ENCODE measurements around the gene MMD2. TPM values are rescaled to one million over a fixed set of nuclear protein-coding genes. Genes with fewer than 3 reads are reported as not detected.

The MMD2 gene
- polyA plus RNA-seq, 1 donor from 2014 or later, result 0.40 TPM

DNA sequence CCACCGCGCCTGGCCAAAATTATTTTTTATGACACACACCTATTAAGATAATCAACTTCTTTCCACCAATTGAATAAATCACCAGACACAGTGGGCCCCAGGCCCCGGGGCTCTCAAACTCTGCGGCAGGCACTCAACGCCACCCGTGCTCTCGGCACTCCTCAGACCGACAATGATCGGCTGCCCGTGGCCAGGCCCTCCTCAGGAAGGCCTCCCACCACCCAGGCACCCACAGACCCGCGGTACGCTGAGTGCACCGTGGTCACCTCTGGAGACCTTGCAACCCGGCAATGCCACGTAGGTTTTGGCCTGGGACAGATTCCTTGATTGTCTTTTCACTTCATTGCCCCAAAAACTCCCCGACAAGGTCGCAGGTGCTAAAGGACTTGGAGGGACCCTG, 82.4 kb downstream of the MMD2 start:
- no peak for TF ChIP-seq EZH2 (IDR thresholded peaks at IDR 0.05; ENCODE audit: borderline replicate concordance, insufficient read depth, low read length, poor library complexity, severe bottlenecking)
- TF ChIP-seq TAF1 (IDR thresholded peaks at IDR 0.05; ENCODE audit: low read depth), result no peak
- no peak for TF ChIP-seq MXI1 (conservative IDR thresholded peaks at IDR 0.05; ENCODE audit: poor library complexity, severe bottlenecking)
- TF ChIP-seq, protein P1, sequence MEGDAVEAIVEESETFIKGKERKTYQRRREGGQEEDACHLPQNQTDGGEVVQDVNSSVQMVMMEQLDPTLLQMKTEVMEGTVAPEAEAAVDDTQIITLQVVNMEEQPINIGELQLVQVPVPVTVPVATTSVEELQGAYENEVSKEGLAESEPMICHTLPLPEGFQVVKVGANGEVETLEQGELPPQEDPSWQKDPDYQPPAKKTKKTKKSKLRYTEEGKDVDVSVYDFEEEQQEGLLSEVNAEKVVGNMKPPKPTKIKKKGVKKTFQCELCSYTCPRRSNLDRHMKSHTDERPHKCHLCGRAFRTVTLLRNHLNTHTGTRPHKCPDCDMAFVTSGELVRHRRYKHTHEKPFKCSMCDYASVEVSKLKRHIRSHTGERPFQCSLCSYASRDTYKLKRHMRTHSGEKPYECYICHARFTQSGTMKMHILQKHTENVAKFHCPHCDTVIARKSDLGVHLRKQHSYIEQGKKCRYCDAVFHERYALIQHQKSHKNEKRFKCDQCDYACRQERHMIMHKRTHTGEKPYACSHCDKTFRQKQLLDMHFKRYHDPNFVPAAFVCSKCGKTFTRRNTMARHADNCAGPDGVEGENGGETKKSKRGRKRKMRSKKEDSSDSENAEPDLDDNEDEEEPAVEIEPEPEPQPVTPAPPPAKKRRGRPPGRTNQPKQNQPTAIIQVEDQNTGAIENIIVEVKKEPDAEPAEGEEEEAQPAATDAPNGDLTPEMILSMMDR (IDR thresholded peaks at IDR 0.05; ENCODE audit: poor library complexity, severe bottlenecking), result no peak
- no peak for TF ChIP-seq EP300 (conservative IDR thresholded peaks at IDR 0.05; ENCODE audit: poor library complexity, severe bottlenecking)
- no peak for TF ChIP-seq SMC3 (conservative IDR thresholded peaks at IDR 0.05; ENCODE audit: poor library complexity)
- TF ChIP-seq, protein P2, sequence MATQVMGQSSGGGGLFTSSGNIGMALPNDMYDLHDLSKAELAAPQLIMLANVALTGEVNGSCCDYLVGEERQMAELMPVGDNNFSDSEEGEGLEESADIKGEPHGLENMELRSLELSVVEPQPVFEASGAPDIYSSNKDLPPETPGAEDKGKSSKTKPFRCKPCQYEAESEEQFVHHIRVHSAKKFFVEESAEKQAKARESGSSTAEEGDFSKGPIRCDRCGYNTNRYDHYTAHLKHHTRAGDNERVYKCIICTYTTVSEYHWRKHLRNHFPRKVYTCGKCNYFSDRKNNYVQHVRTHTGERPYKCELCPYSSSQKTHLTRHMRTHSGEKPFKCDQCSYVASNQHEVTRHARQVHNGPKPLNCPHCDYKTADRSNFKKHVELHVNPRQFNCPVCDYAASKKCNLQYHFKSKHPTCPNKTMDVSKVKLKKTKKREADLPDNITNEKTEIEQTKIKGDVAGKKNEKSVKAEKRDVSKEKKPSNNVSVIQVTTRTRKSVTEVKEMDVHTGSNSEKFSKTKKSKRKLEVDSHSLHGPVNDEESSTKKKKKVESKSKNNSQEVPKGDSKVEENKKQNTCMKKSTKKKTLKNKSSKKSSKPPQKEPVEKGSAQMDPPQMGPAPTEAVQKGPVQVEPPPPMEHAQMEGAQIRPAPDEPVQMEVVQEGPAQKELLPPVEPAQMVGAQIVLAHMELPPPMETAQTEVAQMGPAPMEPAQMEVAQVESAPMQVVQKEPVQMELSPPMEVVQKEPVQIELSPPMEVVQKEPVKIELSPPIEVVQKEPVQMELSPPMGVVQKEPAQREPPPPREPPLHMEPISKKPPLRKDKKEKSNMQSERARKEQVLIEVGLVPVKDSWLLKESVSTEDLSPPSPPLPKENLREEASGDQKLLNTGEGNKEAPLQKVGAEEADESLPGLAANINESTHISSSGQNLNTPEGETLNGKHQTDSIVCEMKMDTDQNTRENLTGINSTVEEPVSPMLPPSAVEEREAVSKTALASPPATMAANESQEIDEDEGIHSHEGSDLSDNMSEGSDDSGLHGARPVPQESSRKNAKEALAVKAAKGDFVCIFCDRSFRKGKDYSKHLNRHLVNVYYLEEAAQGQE (IDR thresholded peaks at IDR 0.05; ENCODE audit: borderline replicate concordance), result no peak
- no peak for TF ChIP-seq RAD21 (conservative IDR thresholded peaks at IDR 0.05)
- TF ChIP-seq POLR2AphosphoS5 (IDR thresholded peaks at IDR 0.05), result no peak
- no peak overlapping the region for H3K4me3 ChIP-seq (ENCODE audit: low read length)
- H3K4me2 ChIP-seq (ENCODE audit: low read length), result no peak overlapping the region
- peaks cover under 1% of the 10 kb centered on the region for H3K79me2 ChIP-seq (replicated peaks; ENCODE audit: insufficient read depth, low read length)
- no peak overlapping the region for H3K9ac ChIP-seq (ENCODE audit: low read length)
- H3K27me3 ChIP-seq (ENCODE audit: insufficient read depth, low read depth, low read length), result no peaks in the 10 kb centered on the region
- H3F3A ChIP-seq (ENCODE audit: insufficient read depth, low read length, poor library complexity, severe bottlenecking), result no peaks in the 10 kb centered on the region
- H3K27ac ChIP-seq (ENCODE audit: low read length), result no peak overlapping the region
- H3K36me3 ChIP-seq (ENCODE audit: insufficient read depth, low read length), result no peaks in the 10 kb centered on the region
- H2AFZ ChIP-seq (ENCODE audit: low read depth, low read length), result no peak overlapping the region
- no peaks in the 10 kb centered on the region for H3K9me3 ChIP-seq (ENCODE audit: low read length)
- H3K9me2 ChIP-seq (ENCODE audit: insufficient read depth, low read length), result no peaks in the 10 kb centered on the region
- H4K20me1 ChIP-seq (ENCODE audit: insufficient read depth), result no peaks in the 10 kb centered on the region

DNA sequence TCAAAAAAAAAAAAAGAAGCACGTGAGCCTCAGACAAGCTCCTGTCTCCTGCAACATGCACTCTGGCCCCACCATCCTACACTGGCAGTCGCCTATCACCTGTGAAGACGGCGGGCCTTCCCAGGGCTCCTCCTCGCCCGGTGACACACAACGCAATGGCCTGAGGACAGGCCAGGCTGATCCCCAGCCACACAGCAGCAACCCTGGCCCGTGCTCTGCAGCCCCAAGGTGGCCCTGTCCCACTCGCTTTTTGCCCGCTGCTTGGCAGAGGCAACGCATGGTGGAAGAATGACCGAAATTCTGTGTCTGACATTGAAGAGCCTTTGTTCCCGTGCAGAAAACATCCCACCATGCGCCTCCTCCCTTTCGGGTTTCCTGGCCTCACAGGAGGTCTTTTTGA, 83.6 kb downstream of the MMD2 start:
- no peak overlapping the region for H3K4me2 ChIP-seq (ENCODE audit: low read length)
- H3K27ac ChIP-seq (ENCODE audit: low read length), result no peak overlapping the region
- H3K27me3 ChIP-seq (ENCODE audit: insufficient read depth, low read depth, low read length), result no peaks in the 10 kb centered on the region
- no peaks in the 10 kb centered on the region for H3K9me2 ChIP-seq (ENCODE audit: insufficient read depth, low read length)
- no peak overlapping the region for H3K4me3 ChIP-seq (ENCODE audit: low read length)
- no peak overlapping the region for H2AFZ ChIP-seq (ENCODE audit: low read depth, low read length)
- H3K79me2 ChIP-seq (replicated peaks; ENCODE audit: insufficient read depth, low read length), result no peaks in the 10 kb centered on the region
- H3F3A ChIP-seq (ENCODE audit: insufficient read depth, low read length, poor library complexity, severe bottlenecking), result no peaks in the 10 kb centered on the region
- no peaks in the 10 kb centered on the region for H3K9me3 ChIP-seq (ENCODE audit: low read length)
- H3K9ac ChIP-seq (ENCODE audit: low read length), result no peak overlapping the region
- TF ChIP-seq, protein P2 (IDR thresholded peaks at IDR 0.05; ENCODE audit: borderline replicate concordance), result no peak
- TF ChIP-seq EP300 (conservative IDR thresholded peaks at IDR 0.05; ENCODE audit: poor library complexity, severe bottlenecking) (no peak), POLR2AphosphoS5 (IDR thresholded peaks at IDR 0.05) (no peak), EZH2 (IDR thresholded peaks at IDR 0.05; ENCODE audit: borderline replicate concordance, insufficient read depth, low read length, poor library complexity, severe bottlenecking) (no peak), SMC3 (conservative IDR thresholded peaks at IDR 0.05; ENCODE audit: poor library complexity) (no peak), TAF1 (IDR thresholded peaks at IDR 0.05; ENCODE audit: low read depth) (no peak), MXI1 (conservative IDR thresholded peaks at IDR 0.05; ENCODE audit: poor library complexity, severe bottlenecking) (no peak)
- TF ChIP-seq, protein P1 (IDR thresholded peaks at IDR 0.05; ENCODE audit: poor library complexity, severe bottlenecking), result no peak
- H3K36me3 ChIP-seq (ENCODE audit: insufficient read depth, low read length), result no peaks in the 10 kb centered on the region
- H4K20me1 ChIP-seq (ENCODE audit: insufficient read depth), result no peaks in the 10 kb centered on the region

All from neural cell (in vitro differentiated cells).